ENCODE results near the gene KRTAP1-5. TPM values are rescaled to one million over a fixed set of nuclear protein-coding genes. Genes with fewer than 3 reads are reported as not detected.
"Not testable (repeated sequence)": the region's sequence is repeated elsewhere in the genome, so short reads cannot be mapped to it uniquely, and the experiment has no call there.

The KRTAP1-5 gene
- total RNA-seq, 1 experiment from 2014 or later = not detected

DNA sequence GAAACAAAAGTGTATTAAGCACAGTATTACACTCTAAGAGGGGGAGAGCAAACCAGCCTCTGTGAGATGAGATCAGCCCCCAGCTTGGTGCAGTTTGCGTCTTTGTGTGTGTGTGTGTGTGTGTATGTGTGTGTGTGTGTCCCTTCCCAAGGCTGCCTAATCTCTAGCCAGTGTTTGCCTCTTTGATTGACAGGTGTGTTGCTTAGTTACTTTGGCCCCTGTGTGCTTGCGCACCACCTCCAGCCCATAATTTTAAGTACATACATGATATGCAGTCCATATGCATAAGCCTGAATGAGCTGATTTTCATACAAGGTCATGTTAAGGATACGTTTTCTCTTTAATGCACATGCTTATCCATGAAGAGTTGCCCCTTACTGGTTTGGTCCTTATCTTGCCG is 25.2 kb downstream of the KRTAP1-5 start:
- ChIA-PET CTCF (no interaction called here), POLR2A (no interaction called here)
- no TSS peak for BruUV-seq (replicated peaks)
- in situ Hi-C loops (cut with HindIII; ENCODE audit: low pct_unique_long_range_greater_than_20kb, low sequenced_read_pairs) (no loop called here), intact Hi-C loops (cut with micrococcal nuclease; ENCODE audit: unreplicated experiment) (no loop called here)
- Histone ChIP-seq H3K4me3 (ENCODE audit: low read depth in 2 of 2, low read length in 2 of 2) (no peak overlapping the region), H3K9me3 (ENCODE audit: control insufficient read depth, insufficient read depth, low read depth, low read length) (no peaks in the 10 kb centered on the region), H3K36me3 (ENCODE audit: control insufficient read depth, insufficient read depth, low read length) (no peaks in the 10 kb centered on the region), H3K27me3 (ENCODE audit: control insufficient read depth, insufficient read depth, low read length) (peaks cover 14% of the 10 kb centered on the region; the same call in 1 of the 2 replicates), H3K4me1 (ENCODE audit: control insufficient read depth, insufficient read depth, low read length) (no peaks in the 10 kb centered on the region), H3K27ac (ENCODE audit: low read length) (no peak overlapping the region)
- no peak for ATAC-seq
- no peak for TF ChIP-seq POLR2AphosphoS5 (IDR thresholded peaks at IDR 0.05; ENCODE audit: low read depth, low read length)
- TF ChIP-seq TCF7L2 (IDR thresholded peaks at IDR 0.05; ENCODE audit: low read depth, low read length) = no peak
- TF ChIP-seq, protein P1, sequence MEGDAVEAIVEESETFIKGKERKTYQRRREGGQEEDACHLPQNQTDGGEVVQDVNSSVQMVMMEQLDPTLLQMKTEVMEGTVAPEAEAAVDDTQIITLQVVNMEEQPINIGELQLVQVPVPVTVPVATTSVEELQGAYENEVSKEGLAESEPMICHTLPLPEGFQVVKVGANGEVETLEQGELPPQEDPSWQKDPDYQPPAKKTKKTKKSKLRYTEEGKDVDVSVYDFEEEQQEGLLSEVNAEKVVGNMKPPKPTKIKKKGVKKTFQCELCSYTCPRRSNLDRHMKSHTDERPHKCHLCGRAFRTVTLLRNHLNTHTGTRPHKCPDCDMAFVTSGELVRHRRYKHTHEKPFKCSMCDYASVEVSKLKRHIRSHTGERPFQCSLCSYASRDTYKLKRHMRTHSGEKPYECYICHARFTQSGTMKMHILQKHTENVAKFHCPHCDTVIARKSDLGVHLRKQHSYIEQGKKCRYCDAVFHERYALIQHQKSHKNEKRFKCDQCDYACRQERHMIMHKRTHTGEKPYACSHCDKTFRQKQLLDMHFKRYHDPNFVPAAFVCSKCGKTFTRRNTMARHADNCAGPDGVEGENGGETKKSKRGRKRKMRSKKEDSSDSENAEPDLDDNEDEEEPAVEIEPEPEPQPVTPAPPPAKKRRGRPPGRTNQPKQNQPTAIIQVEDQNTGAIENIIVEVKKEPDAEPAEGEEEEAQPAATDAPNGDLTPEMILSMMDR (IDR thresholded peaks at IDR 0.05) = no peak
- no peak for TF ChIP-seq SIN3A (IDR thresholded peaks at IDR 0.05; ENCODE audit: borderline replicate concordance, insufficient read depth, low read depth, low read length)
- TF ChIP-seq, protein P2, sequence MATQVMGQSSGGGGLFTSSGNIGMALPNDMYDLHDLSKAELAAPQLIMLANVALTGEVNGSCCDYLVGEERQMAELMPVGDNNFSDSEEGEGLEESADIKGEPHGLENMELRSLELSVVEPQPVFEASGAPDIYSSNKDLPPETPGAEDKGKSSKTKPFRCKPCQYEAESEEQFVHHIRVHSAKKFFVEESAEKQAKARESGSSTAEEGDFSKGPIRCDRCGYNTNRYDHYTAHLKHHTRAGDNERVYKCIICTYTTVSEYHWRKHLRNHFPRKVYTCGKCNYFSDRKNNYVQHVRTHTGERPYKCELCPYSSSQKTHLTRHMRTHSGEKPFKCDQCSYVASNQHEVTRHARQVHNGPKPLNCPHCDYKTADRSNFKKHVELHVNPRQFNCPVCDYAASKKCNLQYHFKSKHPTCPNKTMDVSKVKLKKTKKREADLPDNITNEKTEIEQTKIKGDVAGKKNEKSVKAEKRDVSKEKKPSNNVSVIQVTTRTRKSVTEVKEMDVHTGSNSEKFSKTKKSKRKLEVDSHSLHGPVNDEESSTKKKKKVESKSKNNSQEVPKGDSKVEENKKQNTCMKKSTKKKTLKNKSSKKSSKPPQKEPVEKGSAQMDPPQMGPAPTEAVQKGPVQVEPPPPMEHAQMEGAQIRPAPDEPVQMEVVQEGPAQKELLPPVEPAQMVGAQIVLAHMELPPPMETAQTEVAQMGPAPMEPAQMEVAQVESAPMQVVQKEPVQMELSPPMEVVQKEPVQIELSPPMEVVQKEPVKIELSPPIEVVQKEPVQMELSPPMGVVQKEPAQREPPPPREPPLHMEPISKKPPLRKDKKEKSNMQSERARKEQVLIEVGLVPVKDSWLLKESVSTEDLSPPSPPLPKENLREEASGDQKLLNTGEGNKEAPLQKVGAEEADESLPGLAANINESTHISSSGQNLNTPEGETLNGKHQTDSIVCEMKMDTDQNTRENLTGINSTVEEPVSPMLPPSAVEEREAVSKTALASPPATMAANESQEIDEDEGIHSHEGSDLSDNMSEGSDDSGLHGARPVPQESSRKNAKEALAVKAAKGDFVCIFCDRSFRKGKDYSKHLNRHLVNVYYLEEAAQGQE (IDR thresholded peaks at IDR 0.05; ENCODE audit: insufficient read depth in 1 of 2, low read depth in 2 of 2, low read length in 1 of 2) = no peak
- no peak for DNase-seq (ENCODE audit: low read depth, low spot score)

DNA sequence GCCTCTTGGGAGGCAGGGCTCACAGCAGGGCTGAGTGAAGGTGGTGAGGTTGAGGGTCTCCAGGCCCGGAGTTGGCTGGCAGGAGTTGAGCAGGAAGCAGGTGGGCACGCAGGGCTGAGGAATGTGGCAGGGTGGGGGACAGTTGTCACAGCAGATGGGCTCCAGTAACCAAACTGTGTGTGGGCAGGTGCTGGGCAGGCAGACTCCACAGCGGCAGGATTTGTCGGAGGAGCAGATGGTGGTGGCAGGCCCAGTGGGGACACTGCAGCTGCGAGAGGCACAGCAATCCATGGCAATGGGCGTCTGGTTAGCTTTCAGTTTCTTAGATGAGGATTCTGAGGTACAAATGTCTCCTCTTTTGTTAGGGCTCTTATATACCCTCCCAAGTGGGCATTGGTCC is 27.4 kb downstream of the KRTAP1-5 start, which contains the start of gene KRTAP3-2:
KRTAP3-2 (minus strand) TSS at position 344 of the 400 bp plus-strand sequence; CDS start at position 291, 53 bp downstream.
- CTCF ChIA-PET; in situ Hi-C loops (cut with HindIII; ENCODE audit: low pct_unique_long_range_greater_than_20kb, low sequenced_read_pairs); H3K4me1 ChIP-seq (ENCODE audit: control insufficient read depth, insufficient read depth, low read length); intact Hi-C loops (cut with micrococcal nuclease; ENCODE audit: unreplicated experiment); DNase-seq (ENCODE audit: low read depth, low spot score); H3K27ac ChIP-seq (ENCODE audit: low read length); BruUV-seq (replicated peaks); H3K4me3 ChIP-seq (ENCODE audit: low read depth in 2 of 2, low read length in 2 of 2); H3K9me3 ChIP-seq (ENCODE audit: control insufficient read depth, insufficient read depth, low read depth, low read length); ATAC-seq; H3K36me3 ChIP-seq (ENCODE audit: control insufficient read depth, insufficient read depth, low read length); POLR2A ChIA-PET: not testable (repeated sequence)
- H3K27me3 ChIP-seq (ENCODE audit: control insufficient read depth, insufficient read depth, low read length) = peaks cover 20% of the 10 kb centered on the region

DNA sequence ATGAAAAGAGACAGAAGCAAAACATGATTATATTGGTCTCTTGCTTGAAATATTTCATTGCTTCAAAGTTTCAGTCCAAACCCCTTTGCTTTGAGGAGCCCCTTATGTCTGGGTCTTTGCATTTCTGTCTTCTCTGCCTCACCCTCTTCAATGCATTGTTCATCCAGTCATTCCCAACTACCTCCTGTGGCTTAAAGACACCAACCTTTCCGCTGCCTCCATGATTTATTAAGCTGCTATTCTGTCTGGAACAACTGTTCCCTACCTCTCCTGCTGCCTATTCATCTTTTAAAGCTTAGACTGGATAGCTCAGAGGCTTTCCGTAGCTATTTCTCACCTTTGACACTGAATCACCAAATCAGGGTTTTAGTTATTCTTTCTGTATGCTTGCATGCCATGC is 29.6 kb downstream of the KRTAP1-5 start:
- DNase-seq (ENCODE audit: low read depth, low spot score) (no peak), ATAC-seq (no peak)
- CTCF ChIA-PET = interaction anchor here (0.6 kb wide), 1 partner anchor 149 kb away, joined by 12 read pairs; no protein-coding TSS in a partner anchor
- in situ Hi-C loops (cut with HindIII; ENCODE audit: low pct_unique_long_range_greater_than_20kb, low sequenced_read_pairs) = no loop called here
- intact Hi-C loops (cut with micrococcal nuclease; ENCODE audit: unreplicated experiment) = no loop called here
- TF ChIP-seq POLR2AphosphoS5 (IDR thresholded peaks at IDR 0.05; ENCODE audit: low read depth, low read length) (no peak), SIN3A (IDR thresholded peaks at IDR 0.05; ENCODE audit: borderline replicate concordance, insufficient read depth, low read depth, low read length) (no peak), TCF7L2 (IDR thresholded peaks at IDR 0.05; ENCODE audit: low read depth, low read length) (no peak)
- TF ChIP-seq, protein P1 (IDR thresholded peaks at IDR 0.05) = no peak
- TF ChIP-seq, protein P2 (IDR thresholded peaks at IDR 0.05; ENCODE audit: insufficient read depth in 1 of 2, low read depth in 2 of 2, low read length in 1 of 2) = no peak
- H3K27me3 ChIP-seq (ENCODE audit: control insufficient read depth, insufficient read depth, low read length) = peaks cover 22% of the 10 kb centered on the region
- no peaks in the 10 kb centered on the region for H3K9me3 ChIP-seq (ENCODE audit: control insufficient read depth, insufficient read depth, low read depth, low read length)
- H3K36me3 ChIP-seq (ENCODE audit: control insufficient read depth, insufficient read depth, low read length) = no peaks in the 10 kb centered on the region
- BruUV-seq (replicated peaks) = no TSS peak
- no peaks in the 10 kb centered on the region for H3K4me1 ChIP-seq (ENCODE audit: control insufficient read depth, insufficient read depth, low read length)
- POLR2A ChIA-PET = no interaction called here
- H3K4me3 ChIP-seq (ENCODE audit: low read depth in 2 of 2, low read length in 2 of 2) = no peak overlapping the region
- H3K27ac ChIP-seq (ENCODE audit: low read length) = no peak overlapping the region
